Measurements from ENCODE around the gene DENND1B. TPM values are rescaled to one million over a fixed set of nuclear protein-coding genes. Genes with fewer than 3 reads are reported as not detected.
A peak's percentile ranks its signal among the peaks of the same experiment; 100 is the strongest.
"Not testable (repeated sequence)": the region's sequence is repeated elsewhere in the genome, so short reads cannot be mapped to it uniquely, and the experiment has no call there.

The DENND1B gene
- total RNA-seq, 1 donor from 2014 or later, result 26.1 TPM

DNA sequence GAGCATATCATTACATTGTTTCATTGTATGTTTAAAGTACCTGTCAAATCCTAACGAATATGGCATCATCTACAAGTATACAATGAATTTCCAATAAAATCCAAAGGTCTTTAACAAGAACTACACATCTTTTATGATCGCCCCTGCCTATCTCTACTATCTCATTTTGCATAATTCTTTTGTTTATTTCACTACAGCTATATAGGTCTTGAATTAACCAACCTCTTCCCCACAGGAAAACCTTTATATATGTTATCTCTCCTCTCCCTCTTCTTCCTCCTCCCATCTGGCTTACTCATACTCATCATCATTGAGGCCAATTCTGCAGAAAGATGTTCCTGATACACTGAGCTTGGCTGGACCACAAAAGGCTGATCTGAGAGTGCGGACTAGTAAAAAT lies 175.5 kb downstream of the DENND1B start:
- intact Hi-C loops (cut with micrococcal nuclease), result no loop called here
- ATAC-seq (no peak), DNase-seq (no peak)

GRCh38 chr1:197598935-197599334 lies 176.3 kb downstream of the DENND1B start:
- ATAC-seq (no peak), DNase-seq (no peak)
- intact Hi-C loops (cut with micrococcal nuclease), result no loop called here

- intact Hi-C loops (cut with micrococcal nuclease), result no loop called here
- ATAC-seq (no peak), DNase-seq (no peak)
Measured at GRCh38 chr1:197595304-197595904, 179.9 kb downstream of the DENND1B start.

GRCh38 chr1:197590687-197591086 lies 184.6 kb downstream of the DENND1B start:
- no peak for DNase-seq
- intact Hi-C loops (cut with micrococcal nuclease), result no loop called here
- ATAC-seq, result no peak

DNA sequence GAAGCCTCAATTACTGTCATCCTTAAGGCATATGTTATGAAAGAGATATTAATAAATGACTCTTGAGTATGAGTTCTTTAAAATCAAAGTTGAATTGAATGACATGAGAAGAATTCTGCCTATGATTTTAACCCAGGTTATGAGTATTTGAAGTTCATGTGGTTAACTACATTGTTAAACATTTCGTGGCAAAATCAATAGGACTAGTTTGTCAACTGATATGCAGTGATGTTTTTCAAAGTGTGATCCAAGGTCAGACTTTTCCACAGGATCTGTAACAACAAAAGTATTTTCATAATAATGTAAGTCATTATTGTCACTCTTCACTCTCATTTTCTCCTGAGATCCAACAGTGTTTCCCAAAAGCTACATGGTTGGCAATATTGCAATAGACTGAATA lies 189.5 kb downstream of the DENND1B start:
- DNase-seq (no peak), ATAC-seq (no peak)
- intact Hi-C loops (cut with micrococcal nuclease), result no loop called here

DNA sequence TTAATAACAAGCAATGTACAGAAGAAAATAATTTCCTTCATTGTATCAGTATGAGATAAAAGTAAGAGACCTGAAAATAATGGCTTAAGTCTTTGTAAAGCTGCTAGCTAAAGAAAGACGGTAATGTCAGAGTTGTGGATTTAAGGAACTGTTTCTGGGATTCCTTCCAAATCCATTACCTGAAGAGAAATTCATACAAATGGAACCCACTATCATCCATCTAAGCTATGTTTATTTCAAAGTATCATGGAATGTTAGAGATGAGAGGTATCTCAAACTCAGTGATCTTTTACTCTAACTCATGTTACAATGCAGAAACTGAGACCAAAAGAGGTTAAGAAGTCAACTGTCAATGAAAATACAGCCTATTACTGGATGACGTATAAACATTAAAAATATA lies 197.7 kb downstream of the DENND1B start:
- ATAC-seq, result no peak
- intact Hi-C loops (cut with micrococcal nuclease), result no loop called here
- DNase-seq, result no peak

DNA sequence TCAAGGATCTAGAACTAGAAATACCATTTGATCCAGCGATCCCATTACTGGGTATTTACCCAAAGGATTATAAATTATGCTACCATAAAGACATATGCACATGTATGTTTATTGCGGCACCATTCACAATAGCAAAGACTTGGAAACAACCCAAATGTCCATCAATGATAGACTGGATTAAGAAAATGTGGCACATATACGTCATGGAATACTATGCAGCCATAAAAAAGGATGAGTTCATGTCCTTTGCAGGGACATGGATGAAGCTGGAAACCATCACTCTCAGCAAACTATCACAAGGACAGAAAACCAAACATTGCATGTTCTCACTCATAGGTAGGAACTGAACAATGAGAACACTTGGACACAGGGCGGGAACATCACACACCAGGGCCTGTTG lies 199.7 kb downstream of the DENND1B start:
- intact Hi-C loops (cut with micrococcal nuclease); ATAC-seq; DNase-seq: not testable (repeated sequence)

DNA sequence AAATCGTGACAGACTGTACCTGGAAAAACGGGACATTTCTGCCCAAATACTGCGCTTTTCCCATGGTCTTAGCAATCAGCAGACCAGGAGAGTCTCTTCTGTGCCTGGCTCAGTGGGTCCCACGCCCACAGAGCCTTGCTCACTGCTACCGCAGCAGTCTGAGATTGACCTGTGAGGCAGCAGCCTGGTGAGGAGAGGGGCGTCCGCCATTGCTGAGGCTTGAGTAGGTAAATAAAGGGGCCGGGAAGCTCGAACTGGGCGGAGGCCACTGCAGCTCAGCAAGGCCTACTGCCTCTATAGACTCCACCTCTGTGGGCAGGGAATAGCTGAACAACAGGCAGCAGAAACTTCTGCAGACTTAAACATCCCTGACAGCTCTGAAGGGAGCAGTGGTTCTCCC lies 203.1 kb downstream of the DENND1B start:
- ATAC-seq (no peak), DNase-seq (no peak)
- intact Hi-C loops (cut with micrococcal nuclease), result no loop called here

- ATAC-seq (no peak), DNase-seq (no peak)
- intact Hi-C loops (cut with micrococcal nuclease), result no loop called here
Measured at GRCh38 chr1:197567442-197567841, 207.8 kb downstream of the DENND1B start.

DNA sequence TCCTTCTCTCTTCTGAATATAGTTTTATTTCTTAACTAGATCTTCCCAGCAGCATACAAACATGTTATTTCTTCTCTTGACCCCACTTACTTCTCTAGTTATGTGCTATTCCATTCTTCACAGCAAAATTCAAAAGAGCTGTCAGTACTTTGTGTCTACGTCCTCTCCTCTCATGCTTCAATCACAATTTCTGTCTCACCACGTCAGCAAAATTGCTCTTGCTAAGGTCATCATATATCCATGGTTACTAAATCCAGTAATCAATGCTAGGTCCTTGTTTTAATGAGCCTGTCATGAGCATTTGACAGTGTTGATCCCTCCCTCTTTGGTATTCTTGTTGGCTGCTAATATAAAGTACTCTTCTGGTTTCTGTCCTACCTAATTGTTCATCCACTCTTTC lies 214.2 kb downstream of the DENND1B start:
- DNase-seq, result no peak
- intact Hi-C loops (cut with micrococcal nuclease), result no loop called here
- no peak for ATAC-seq

- intact Hi-C loops (cut with micrococcal nuclease), result no loop called here
- ATAC-seq, result peak; percentile 84
- no peak for DNase-seq
Measured at GRCh38 chr1:197559655-197560054, 215.6 kb downstream of the DENND1B start.

DNA sequence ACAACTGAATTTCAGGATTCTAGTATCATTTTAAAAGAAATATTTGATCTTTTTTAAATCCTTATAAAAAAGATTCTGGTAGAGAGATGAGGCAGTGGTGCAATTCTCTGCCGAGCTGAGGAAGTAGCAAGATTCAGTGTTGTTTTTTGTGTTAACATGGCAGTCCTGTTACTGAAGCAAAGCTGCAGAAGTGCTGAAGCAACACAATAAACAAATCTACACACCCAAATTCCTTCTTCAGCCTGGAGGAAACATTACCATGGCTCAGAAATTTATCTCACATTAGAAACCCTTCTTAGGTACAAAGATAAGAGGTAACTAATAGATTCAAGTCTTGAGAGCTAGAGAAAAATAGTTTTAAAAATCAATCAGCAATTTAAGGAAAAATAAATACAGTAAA lies 216.0 kb downstream of the DENND1B start:
- no peak for DNase-seq
- intact Hi-C loops (cut with micrococcal nuclease), result no loop called here
- no peak for ATAC-seq

DNA sequence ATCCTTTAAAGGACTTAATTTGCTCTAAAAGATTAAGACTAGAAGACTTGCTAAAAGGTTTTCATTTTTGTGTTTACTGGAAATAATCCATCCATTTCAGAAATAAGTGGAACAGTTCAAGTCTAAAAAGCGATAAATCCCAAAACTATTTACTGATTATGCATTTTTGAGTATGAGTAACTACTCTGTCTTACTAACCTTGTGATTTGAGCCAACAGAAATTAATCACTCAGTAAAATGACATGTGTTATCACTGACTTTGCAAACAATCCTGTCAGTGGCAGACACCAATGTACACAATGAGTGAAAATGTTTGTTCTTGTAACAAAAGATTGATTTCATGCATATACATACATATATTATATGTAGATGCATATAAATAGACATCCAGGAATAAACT lies 218.0 kb downstream of the DENND1B start:
- ATAC-seq (no peak), DNase-seq (no peak)
- intact Hi-C loops (cut with micrococcal nuclease), result no loop called here

- ATAC-seq (no peak), DNase-seq (no peak)
- intact Hi-C loops (cut with micrococcal nuclease), result no loop called here
Measured at GRCh38 chr1:197553281-197553680, 222.0 kb downstream of the DENND1B start.

DNA sequence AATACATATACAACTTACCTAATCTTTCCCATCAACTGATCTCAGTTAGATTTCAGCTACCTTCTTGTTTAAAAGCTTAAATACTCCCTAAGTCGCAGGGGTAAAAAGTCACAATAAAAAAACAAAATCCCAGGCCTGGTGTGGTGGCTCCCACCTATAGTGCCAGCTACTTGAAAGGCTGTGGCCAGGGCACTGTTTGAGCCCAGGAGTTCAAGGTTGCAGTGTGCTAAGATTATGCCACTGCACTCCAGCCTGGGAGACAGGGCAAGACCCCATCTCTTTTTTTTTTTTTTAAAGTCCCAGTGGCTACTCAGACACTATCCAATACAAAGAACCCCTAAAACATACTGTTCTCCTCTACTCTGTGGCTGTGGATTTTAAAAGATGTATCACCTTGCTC lies 228.3 kb downstream of the DENND1B start:
- ATAC-seq (no peak), DNase-seq (no peak)
- intact Hi-C loops (cut with micrococcal nuclease), result no loop called here

DNA sequence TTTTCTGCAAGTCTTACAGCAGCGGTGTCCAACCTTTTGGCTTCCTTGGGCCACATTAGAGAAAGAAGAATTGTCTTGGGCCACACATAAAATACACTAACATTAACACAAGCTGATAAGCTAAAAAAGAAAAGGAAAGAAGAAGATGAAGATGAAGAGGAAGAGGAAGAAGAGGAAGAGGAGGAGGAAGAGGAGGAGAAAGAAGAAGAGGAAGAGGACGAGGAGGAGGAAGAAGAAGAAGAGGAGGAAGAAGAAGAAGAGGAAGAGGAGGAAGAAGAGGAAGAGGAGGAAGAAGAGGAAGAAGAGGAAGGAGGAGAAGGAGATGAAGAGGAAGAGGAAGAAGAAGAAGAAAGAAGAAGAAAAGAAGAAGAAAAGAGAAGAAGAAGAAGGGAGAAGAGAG lies 230.7 kb downstream of the DENND1B start:
- no peak for ATAC-seq
- no peak for DNase-seq
- intact Hi-C loops (cut with micrococcal nuclease), result no loop called here

DNA sequence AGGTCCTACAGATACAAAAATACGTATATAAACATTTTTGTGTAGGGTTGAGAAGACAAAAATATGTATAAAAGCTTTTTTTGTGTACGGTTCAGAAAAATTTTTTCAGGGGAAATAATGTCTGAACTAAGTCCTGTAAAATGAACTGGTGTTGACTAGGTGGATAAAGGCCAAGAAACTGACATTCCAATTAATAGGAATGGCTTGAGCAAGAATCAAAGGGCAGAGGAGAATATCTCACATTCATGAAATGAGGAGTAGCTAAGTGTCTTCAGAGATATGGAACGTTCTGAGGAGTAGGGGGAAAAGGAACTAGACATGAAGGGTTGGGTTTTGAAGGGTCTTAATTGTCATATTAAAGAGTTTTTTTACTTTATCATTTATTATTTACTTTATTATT lies 231.2 kb downstream of the DENND1B start:
- DNase-seq (no peak), ATAC-seq (no peak)
- intact Hi-C loops (cut with micrococcal nuclease), result no loop called here

DNA sequence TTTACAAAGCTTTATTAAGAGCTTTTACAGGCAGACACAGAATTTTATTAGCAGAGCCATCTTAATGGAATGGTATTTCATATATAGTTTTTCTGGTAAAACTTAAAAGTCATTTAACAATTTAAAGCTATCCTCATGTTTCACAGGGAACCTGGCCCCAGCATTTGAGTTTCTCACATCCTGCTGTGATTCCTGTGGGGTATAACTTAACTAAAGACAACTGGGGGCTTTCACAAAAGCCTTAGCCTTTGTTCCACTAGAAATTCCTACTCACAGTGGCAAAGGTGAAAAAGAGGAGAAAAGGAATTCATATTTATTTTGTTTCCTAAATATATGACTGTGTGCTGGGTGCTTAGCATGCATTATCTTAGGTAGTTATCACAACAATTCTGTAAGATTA lies 233.9 kb downstream of the DENND1B start:
- DNase-seq, result no peak
- ATAC-seq, result no peak
- intact Hi-C loops (cut with micrococcal nuclease), result no loop called here

DNA sequence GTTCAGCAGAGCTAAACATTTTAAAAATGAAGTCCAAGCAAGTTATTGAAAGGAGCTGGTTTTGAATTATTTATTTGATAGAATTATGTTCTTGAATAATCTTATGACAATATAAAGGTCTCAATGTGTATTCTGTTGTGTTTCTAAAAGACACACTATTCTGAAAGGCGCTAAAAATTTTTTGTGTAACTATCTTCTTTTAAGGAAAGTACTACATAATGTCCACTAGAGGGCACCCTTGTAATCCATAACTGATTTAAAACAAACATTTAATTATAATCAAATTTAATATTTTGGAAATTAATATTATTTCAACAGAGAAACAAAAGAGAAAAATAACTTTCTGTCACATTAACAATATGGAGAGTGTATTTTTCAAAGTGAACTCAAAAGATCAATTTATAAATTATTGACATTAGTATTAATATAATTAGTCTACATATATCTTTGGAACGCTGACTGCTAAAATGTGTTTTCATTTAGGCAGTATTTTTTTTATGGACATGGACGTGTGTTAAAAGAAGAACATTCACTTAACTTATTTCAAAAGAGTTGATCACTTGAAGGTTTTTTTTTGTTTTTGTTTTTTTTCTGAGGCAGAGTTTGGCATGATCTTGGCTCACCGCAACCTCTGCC lies 248.4 kb downstream of the DENND1B start:
- no peak for DNase-seq
- intact Hi-C loops (cut with micrococcal nuclease), result loop anchor here (10.0 kb wide), 1 partner anchor 338 kb away; no protein-coding TSS in a partner anchor
- ATAC-seq, result no peak

DNA sequence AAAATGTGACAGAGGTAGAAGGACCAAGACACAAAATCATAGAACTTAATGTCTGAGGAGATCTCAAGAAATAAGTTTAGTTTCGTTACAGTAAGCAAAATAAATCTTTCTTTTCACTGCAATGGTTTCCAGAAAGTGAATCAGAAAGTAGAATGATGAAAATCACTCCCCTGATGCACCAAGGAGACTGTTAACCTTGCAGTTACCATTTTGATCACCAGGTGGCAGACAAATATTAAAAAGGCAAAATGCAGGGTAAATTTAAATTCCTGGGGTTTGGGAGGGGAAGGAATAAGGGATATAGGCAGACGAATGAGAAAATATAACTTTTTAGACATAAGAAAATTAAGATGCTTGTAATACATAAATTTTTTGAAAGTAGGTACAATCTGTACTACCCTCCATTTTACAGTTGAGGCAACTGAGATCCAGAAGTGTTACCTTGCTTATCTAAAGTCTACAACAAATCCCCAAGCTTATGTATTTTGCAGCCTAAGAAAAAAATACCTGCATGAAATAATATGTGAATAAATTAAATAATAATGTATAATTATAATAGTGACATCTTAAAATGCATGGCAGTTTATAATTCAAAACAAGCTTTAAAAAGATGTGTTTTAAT lies 254.1 kb downstream of the DENND1B start:
- ATAC-seq (no peak), DNase-seq (no peak)
- intact Hi-C loops (cut with micrococcal nuclease), result loop anchor here (10.0 kb wide), 1 partner anchor 344 kb away; no protein-coding TSS in a partner anchor

Data from left ventricle myocardium superior (tissue), 1 donor.